Activated naive CD4-positive, alpha-beta T cell treated with anti-CD3 and anti-CD28 coated beads, Interleukin-2, amount 10 ng/mL, durations not matched to agents 7 days and 5 days (primary cell): ENCODE data around the gene VGLL3.

ENCODE experiments used
- CTCF ChIA-PET: fragments of 350-600 bp; sonication (Branson Sonifier 250); formaldehyde crosslinking; loops from one replicate; lab custom pipeline; 2021; ENCODE audit warnings: antibody characterized with exemption; lab: Charles Lee
- DNase-seq: peaks from one replicate; pipeline ENCODE4 v3.0.0-alpha.2; 2020
- H3K27ac Mint-ChIP-seq: one replicate; pipeline ENCODE4 v1.8.0; 2021; ENCODE audit warnings: mild to moderate bottlenecking, moderate library complexity, mixed read lengths
- H3K27me3 Mint-ChIP-seq: one replicate; pipeline ENCODE4 v1.8.0; 2021; ENCODE audit warnings: mild to moderate bottlenecking, mixed read lengths
- H3K36me3 Mint-ChIP-seq: one replicate; pipeline ENCODE4 v1.8.0; 2021; ENCODE audit warnings: mixed read lengths
- H3K4me1 Mint-ChIP-seq: one replicate; pipeline ENCODE4 v1.8.0; 2021; ENCODE audit warnings: mixed read lengths
- H3K4me3 Mint-ChIP-seq: one replicate; pipeline ENCODE4 v1.8.0; 2021; ENCODE audit warnings: mild to moderate bottlenecking, moderate library complexity, mixed read lengths
- H3K9me3 Mint-ChIP-seq: one replicate; pipeline ENCODE4 v1.8.0; 2021; ENCODE audit warnings: mixed read lengths

The VGLL3 gene

GRCh38 chr3:86890741-86891396 lies 100.1 kb downstream of the VGLL3 start:
- Mint-ChIP-seq H3K4me3 (no peak overlapping the region), H3K36me3 (no peaks in the 10 kb centered on the region), H3K4me1 (no peaks in the 10 kb centered on the region), H3K27ac (no peak overlapping the region), H3K27me3 (no peaks in the 10 kb centered on the region), H3K9me3 (no peaks in the 10 kb centered on the region)
- CTCF ChIA-PET, result no interaction called here
- no peak for DNase-seq
